GM10266 (cell line): ENCODE measurements around the gene HNRNPUL2.
A peak's percentile ranks its signal among the peaks of the same experiment; 100 is the strongest.
"Not testable (repeated sequence)": the region's sequence is repeated elsewhere in the genome, so short reads cannot be mapped to it uniquely, and the experiment has no call there.

Experiments used
- DNase-seq: peaks from one replicate; pipeline ENCODE4 v3.0.0; 2012; ENCODE audit errors: extremely low spot score
- TF ChIP-seq, protein P1 (sequence below): IDR thresholded peaks from 2 replicates; pipeline ENCODE4 v1.5.1; 2012; ENCODE audit warnings: mild to moderate bottlenecking, low read depth; ENCODE audit not compliant: control insufficient read depth, insufficient read depth; ENCODE audit errors: missing control alignments

Gene HNRNPUL2

GRCh38 chr11:62706850-62707247 lies 20.4 kb downstream of the HNRNPUL2 start:
- TF ChIP-seq, protein P1, sequence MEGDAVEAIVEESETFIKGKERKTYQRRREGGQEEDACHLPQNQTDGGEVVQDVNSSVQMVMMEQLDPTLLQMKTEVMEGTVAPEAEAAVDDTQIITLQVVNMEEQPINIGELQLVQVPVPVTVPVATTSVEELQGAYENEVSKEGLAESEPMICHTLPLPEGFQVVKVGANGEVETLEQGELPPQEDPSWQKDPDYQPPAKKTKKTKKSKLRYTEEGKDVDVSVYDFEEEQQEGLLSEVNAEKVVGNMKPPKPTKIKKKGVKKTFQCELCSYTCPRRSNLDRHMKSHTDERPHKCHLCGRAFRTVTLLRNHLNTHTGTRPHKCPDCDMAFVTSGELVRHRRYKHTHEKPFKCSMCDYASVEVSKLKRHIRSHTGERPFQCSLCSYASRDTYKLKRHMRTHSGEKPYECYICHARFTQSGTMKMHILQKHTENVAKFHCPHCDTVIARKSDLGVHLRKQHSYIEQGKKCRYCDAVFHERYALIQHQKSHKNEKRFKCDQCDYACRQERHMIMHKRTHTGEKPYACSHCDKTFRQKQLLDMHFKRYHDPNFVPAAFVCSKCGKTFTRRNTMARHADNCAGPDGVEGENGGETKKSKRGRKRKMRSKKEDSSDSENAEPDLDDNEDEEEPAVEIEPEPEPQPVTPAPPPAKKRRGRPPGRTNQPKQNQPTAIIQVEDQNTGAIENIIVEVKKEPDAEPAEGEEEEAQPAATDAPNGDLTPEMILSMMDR = no peak

DNA sequence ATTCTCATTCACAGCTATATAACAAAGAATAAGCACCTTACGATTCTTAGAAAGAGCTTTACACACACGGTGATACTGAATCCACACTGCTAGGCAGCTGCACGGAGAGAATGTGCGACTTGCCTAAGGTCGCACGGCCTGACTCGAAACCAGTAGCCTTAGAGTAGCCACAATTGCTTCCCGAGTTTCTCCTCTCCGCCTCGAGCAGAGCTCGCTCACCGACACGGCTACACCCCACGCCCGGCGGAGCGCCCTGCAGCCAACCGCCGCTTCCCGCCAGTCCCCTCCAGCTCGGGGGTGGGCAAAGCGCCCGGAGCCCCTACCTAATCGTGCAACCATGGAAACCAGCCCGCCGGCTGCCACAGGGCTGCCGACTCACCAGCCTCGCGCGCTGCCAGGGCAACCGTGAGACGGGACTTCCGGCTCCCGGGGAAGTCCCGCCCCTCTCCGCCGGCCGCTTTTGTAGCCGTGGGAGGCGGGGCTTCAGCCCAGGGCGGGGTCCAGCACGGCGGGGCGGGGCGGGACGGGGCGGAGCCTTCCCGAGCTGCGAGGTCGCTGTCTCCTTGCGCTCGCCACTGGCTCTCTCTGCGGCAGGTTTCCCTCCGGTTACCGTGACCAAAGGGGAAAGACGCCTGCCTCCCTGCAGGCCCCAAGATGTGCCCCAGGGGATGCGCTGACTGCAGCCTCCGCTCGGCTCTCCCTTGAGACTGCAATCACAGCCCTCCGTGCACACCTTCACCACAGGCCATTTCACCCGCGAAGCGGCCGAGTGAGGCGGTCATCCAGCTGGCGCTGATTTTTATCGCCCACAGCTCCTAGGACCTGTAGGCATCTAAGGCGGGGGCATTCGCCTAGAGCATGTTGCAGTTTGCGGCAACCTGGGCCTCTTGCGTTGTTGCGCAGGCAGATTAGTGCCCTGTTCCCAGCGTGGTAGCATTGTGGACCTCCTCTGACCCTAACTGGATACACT lies 21.1 kb downstream of the HNRNPUL2 start:
- DNase-seq = peak; percentile 94
- TF ChIP-seq, protein P1 = no peak

More at GRCh38 chr11:62706850-62707247, 20.4 kb downstream of the HNRNPUL2 start:
- DNase-seq = no peak

GRCh38 chr11:62705413-62705812 lies 21.8 kb downstream of the HNRNPUL2 start:
- DNase-seq = no peak
- TF ChIP-seq, protein P1 = no peak

DNA sequence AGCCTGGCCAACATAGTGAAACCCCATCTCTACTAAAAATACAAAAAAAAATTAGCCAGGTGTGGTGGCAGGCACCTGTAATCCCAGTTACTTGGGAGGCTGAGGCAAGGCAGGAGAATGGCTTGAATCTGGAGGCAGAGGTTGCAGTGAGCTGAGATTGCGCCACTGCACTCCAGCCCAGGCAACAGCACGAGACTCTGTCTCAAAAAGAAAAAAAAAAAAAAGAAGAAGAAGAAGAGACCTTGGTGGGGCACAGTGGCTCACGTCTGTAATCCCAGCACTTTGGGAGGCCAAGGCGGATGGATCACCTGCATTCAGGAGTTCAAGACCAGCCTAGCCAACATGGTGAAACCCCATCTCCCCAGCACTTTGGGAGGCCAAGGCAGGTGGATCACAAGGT lies 23.3 kb downstream of the HNRNPUL2 start:
- DNase-seq = not testable (repeated sequence)

DNA sequence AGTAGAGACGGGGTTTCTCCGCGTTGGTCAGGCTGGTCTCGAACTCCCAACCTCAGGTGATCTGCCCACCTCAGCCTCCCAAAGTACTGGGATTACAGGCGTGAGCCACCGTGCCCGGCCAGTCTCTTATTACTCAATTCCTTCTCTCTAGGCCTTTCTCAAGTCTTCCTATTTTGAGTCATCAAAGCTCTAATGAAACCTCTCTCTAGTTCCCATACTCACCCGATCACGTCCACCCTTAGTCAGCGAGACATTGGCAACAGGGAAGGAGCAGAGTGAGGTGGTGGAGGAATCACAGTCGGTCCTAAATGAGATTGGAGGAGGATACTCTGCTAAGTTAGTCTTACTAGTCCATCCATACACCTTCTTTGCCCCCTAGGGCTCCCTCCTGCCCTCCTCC lies 25.0 kb downstream of the HNRNPUL2 start:
- DNase-seq = no peak
- TF ChIP-seq, protein P1 = no peak

- DNase-seq = peak; percentile 81
These were observed 32.6 kb downstream of the HNRNPUL2 start for GRCh38 chr11:62694455-62695167.

DNA sequence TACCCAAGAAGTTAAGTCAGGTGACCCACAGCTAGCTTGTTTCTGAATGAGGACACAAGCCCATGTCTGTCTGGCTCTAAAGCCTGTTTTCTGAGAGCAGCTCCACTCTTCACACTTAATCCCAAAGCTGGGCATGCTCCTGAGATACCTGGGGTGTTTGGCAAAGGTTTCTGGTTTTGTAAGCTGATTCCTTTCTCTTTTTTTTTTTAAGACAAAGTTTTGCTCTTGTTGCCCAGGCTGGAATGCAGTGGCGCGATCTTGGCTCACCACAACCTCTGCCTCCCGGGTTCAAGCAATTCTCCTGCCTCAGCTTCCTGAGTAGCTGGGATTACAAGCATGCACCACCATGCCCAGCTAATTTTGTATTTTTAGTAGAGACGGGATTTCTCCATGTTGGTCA lies 33.6 kb downstream of the HNRNPUL2 start:
- not testable (repeated sequence) for DNase-seq

More at GRCh38 chr11:62694455-62695167, 32.6 kb downstream of the HNRNPUL2 start:
- TF ChIP-seq, protein P1 = peak; percentile 78

GRCh38 chr11:62689421-62690183 lies 37.7 kb downstream of the HNRNPUL2 start, which contains the start of gene LRRN4CL:
TSS of gene LRRN4CL (minus strand) at chr11:62689530. CDS start at chr11:62688508, 1,022 bp downstream.
- no peak for DNase-seq
- TF ChIP-seq, protein P1 = no peak
